ENCODE data around the gene CPNE8.

DNA sequence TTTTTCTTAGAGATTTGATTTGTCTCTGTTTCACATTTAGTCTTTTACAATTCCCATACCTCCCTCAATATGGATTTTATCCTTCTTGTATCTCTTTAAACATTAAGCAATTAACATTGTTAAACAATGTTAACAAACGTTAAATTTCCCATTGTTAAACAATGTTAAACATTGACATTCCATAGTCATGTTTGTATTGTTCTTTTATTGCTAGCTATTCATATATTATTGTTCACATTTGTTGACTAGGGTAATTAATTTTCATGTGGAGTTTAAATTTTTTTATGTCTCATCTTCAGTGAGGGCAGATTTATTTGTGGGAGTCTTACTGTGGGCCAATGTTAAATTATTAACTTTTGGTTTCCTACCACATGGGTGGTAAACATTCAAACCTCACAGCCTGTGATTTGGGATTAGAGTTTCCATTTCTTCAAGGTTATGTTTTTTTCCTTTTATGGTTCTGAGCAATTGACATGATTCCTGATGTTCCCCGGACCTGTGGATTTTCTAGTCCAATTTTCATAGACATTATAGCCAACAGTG, 294.5 kb downstream of the CPNE8 start:
- no peak for TF ChIP-seq CTCF (IDR thresholded peaks at IDR 0.05)
- TF ChIP-seq POLR2AphosphoS5 (IDR thresholded peaks at IDR 0.05): no peak
- no peak for TF ChIP-seq POLR2A (IDR thresholded peaks at IDR 0.05)

Data from prostate gland (tissue), 2 donors.